ENCODE data around the gene FUS. TPM values are rescaled to one million over a fixed set of nuclear protein-coding genes. Genes with fewer than 3 reads are reported as not detected.

The FUS gene
- total and polyA plus RNA-seq, 4 experiments from 2014 or later: 88.1 to 536 (median 332) TPM

DNA sequence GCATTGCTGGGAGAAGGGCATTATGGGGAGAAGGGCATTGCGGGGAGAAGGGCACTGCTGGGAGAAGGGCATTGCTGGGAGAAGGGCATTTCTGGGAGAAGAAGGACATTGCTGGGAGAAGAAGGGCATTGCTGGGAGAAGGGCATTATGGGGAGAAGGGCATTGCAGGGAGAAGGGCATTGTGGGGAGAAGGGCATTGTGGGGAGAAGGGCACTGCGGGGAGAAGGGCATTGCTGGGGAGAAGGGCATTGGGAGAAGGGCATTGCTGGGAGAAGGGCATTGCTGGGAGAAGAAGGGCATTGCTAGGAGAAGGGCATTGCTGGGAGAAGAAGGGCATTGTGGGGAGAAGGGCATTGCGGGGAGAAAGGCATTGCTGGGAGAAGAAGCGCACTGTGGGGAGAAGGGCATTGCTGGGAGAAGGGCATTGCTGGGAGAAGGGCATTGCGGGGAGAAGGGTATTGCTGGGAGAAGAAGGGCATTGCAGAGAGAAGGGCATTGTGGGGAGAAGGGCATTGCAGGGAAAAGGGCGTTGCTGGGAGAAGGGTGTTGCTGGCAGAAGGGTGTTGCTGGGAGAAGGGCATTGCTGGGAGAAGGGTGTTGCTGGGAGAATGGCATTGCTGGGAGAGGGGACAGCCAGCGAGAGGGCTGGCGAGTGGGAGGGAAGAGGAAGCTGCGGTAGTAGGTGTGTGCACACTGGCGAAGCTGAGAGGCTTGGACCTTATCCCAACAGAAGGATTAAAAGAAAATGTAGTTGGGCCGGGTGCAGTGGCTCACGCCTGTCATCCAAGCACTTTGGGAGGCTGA is 41.6 kb downstream of the FUS start:
- peaks cover 7% of the 10 kb centered on the region for H3K4me1 ChIP-seq (ENCODE audit: insufficient read depth, low read length)
- Mint-ChIP-seq H3K27me3 (peaks cover 19 to 27% of the 10 kb centered on the region in 2 donors), H3K4me3 (no peak overlapping the region), H3K36me3 (no peaks in the 10 kb centered on the region), H3K4me1 (peaks cover 3 to 6% (median 4%) of the 10 kb centered on the region in 4 donors), H3K27ac (no peak overlapping the region), H3K9me3 (no peaks in the 10 kb centered on the region)
- H3K9me3 ChIP-seq (ENCODE audit: control insufficient read depth in 1 of 2, low read length in 2 of 2): no peaks in the 10 kb centered on the region
- no peak overlapping the region for H3K27ac ChIP-seq (ENCODE audit: low read depth, low read length)
- H3K36me3 ChIP-seq (ENCODE audit: insufficient read depth, low read length): no peaks in the 10 kb centered on the region
- H3K27me3 ChIP-seq (ENCODE audit: insufficient read depth, low read length): peaks cover 13% of the 10 kb centered on the region
- H3K4me3 ChIP-seq (ENCODE audit: low read length in 2 of 2): no peak overlapping the region
- intact Hi-C loops (cut with micrococcal nuclease): no loop called here
- ChIA-PET POLR2A (ENCODE audit: partially characterized antibody) (no interaction called here), CTCF (ENCODE audit: partially characterized antibody) (no interaction called here)
- DNase-seq: no peak

GRCh38 chr16:31223044-31223443 is 43.1 kb downstream of the FUS start:
- no peaks in the 10 kb centered on the region for H3K9me3 ChIP-seq (ENCODE audit: control insufficient read depth in 1 of 2, low read length in 2 of 2)
- H3K4me3 ChIP-seq (ENCODE audit: low read length in 2 of 2): no peak overlapping the region
- no peaks in the 10 kb centered on the region for H3K4me1 Mint-ChIP-seq
- H3K9me3 Mint-ChIP-seq: no peaks in the 10 kb centered on the region
- no peak overlapping the region for H3K27ac Mint-ChIP-seq
- no peak overlapping the region for H3K4me3 Mint-ChIP-seq
- H3K27me3 ChIP-seq (ENCODE audit: insufficient read depth, low read length): peaks cover under 1% of the 10 kb centered on the region
- peaks cover 11 to 20% of the 10 kb centered on the region in 2 donors for H3K27me3 Mint-ChIP-seq
- no peaks in the 10 kb centered on the region for H3K4me1 ChIP-seq (ENCODE audit: insufficient read depth, low read length)
- ChIA-PET CTCF (ENCODE audit: partially characterized antibody) (interaction anchor here (1.4 kb wide), 1 partner anchor 646 kb away, joined by 3 read pairs; no protein-coding TSS in a partner anchor), POLR2A (ENCODE audit: partially characterized antibody) (no interaction called here)
- DNase-seq: no peak
- no peak overlapping the region for H3K27ac ChIP-seq (ENCODE audit: low read depth, low read length)
- H3K36me3 Mint-ChIP-seq: no peaks in the 10 kb centered on the region
- intact Hi-C loops (cut with micrococcal nuclease): no loop called here
- H3K36me3 ChIP-seq (ENCODE audit: insufficient read depth, low read length): no peaks in the 10 kb centered on the region

GRCh38 chr16:31224092-31224955 is 44.4 kb downstream of the FUS start:
- Mint-ChIP-seq H3K27me3 (peaks cover 8 to 12% of the 10 kb centered on the region in 2 donors), H3K27ac (no peak overlapping the region), H3K36me3 (no peaks in the 10 kb centered on the region), H3K4me1 (no peaks in the 10 kb centered on the region), H3K9me3 (no peaks in the 10 kb centered on the region), H3K4me3 (no peak overlapping the region)
- intact Hi-C loops (cut with micrococcal nuclease): no loop called here
- H3K36me3 ChIP-seq (ENCODE audit: insufficient read depth, low read length): no peaks in the 10 kb centered on the region
- H3K27me3 ChIP-seq (ENCODE audit: insufficient read depth, low read length): no peaks in the 10 kb centered on the region
- H3K9me3 ChIP-seq (ENCODE audit: control insufficient read depth in 1 of 2, low read length in 2 of 2): no peaks in the 10 kb centered on the region
- no peak overlapping the region for H3K27ac ChIP-seq (ENCODE audit: low read depth, low read length)
- ChIA-PET CTCF (ENCODE audit: partially characterized antibody) (interaction anchor here (1.4 kb wide), 1 partner anchor 645 kb away, joined by 3 read pairs; no protein-coding TSS in a partner anchor), POLR2A (ENCODE audit: partially characterized antibody) (no interaction called here)
- no peak for DNase-seq
- no peaks in the 10 kb centered on the region for H3K4me1 ChIP-seq (ENCODE audit: insufficient read depth, low read length)
- H3K4me3 ChIP-seq (ENCODE audit: low read length in 2 of 2): no peak overlapping the region

GRCh38 chr16:31225193-31225592 is 45.3 kb downstream of the FUS start:
- Mint-ChIP-seq H3K27me3 (peaks cover 8 to 12% of the 10 kb centered on the region in 2 donors), H3K4me3 (no peak overlapping the region), H3K36me3 (no peaks in the 10 kb centered on the region), H3K9me3 (no peaks in the 10 kb centered on the region), H3K4me1 (no peaks in the 10 kb centered on the region), H3K27ac (no peak overlapping the region)
- Histone ChIP-seq H3K27me3 (ENCODE audit: insufficient read depth, low read length) (no peaks in the 10 kb centered on the region), H3K9me3 (ENCODE audit: control insufficient read depth in 1 of 2, low read length in 2 of 2) (no peaks in the 10 kb centered on the region), H3K4me3 (ENCODE audit: low read length in 2 of 2) (no peak overlapping the region), H3K36me3 (ENCODE audit: insufficient read depth, low read length) (no peaks in the 10 kb centered on the region), H3K4me1 (ENCODE audit: insufficient read depth, low read length) (no peaks in the 10 kb centered on the region), H3K27ac (ENCODE audit: low read depth, low read length) (no peak overlapping the region)
- ChIA-PET CTCF (ENCODE audit: partially characterized antibody) (no interaction called here), POLR2A (ENCODE audit: partially characterized antibody) (no interaction called here)
- DNase-seq: no peak
- intact Hi-C loops (cut with micrococcal nuclease): no loop called here

GRCh38 chr16:31228206-31228605 is 48.3 kb downstream of the FUS start:
- Histone ChIP-seq H3K4me3 (ENCODE audit: low read length in 2 of 2) (no peak overlapping the region), H3K9me3 (ENCODE audit: control insufficient read depth in 1 of 2, low read length in 2 of 2) (no peaks in the 10 kb centered on the region), H3K27ac (ENCODE audit: low read depth, low read length) (no peak overlapping the region), H3K27me3 (ENCODE audit: insufficient read depth, low read length) (no peaks in the 10 kb centered on the region), H3K36me3 (ENCODE audit: insufficient read depth, low read length) (no peaks in the 10 kb centered on the region), H3K4me1 (ENCODE audit: insufficient read depth, low read length) (no peaks in the 10 kb centered on the region)
- CTCF ChIA-PET (ENCODE audit: partially characterized antibody): interaction anchor here (0.7 kb wide), 1 partner anchor 100 kb away, joined by 5 read pairs; no protein-coding TSS in a partner anchor
- H3K9me3 Mint-ChIP-seq: no peaks in the 10 kb centered on the region
- no peaks in the 10 kb centered on the region for H3K36me3 Mint-ChIP-seq
- H3K4me1 Mint-ChIP-seq: no peaks in the 10 kb centered on the region
- no peak overlapping the region for H3K27ac Mint-ChIP-seq
- H3K27me3 Mint-ChIP-seq: no peaks in the 10 kb centered on the region
- POLR2A ChIA-PET (ENCODE audit: partially characterized antibody): no interaction called here
- DNase-seq: no peak
- intact Hi-C loops (cut with micrococcal nuclease): no loop called here
- H3K4me3 Mint-ChIP-seq: no peak overlapping the region

DNA sequence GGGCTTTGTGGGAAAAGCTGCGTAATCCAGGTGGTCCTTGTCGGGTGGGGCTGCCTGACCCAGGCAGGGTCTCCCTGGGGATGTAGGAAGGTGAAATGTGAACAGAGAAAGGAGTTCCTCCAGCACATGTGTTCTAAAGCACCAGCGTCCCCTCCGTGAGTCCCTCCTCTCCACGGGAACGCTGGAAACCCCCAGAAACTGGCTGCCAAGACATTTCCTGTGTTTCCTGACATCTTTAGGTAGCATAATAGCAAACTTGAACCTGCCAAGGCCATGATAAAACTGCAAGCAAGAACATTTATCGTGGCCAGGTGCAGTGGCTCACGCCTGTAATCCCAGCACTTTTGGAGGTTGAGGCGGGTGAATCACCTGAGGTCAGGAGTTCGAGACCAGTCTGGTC is 49.6 kb downstream of the FUS start:
- ChIA-PET POLR2A (ENCODE audit: partially characterized antibody) (no interaction called here), CTCF (ENCODE audit: partially characterized antibody) (no interaction called here)
- no peaks in the 10 kb centered on the region for H3K27me3 ChIP-seq (ENCODE audit: insufficient read depth, low read length)
- Mint-ChIP-seq H3K27me3 (no peaks in the 10 kb centered on the region), H3K4me1 (no peaks in the 10 kb centered on the region), H3K27ac (no peak overlapping the region), H3K4me3 (no peak overlapping the region), H3K9me3 (peaks cover 0 to 4% (median 0%) of the 10 kb centered on the region in 8 donors), H3K36me3 (no peaks in the 10 kb centered on the region)
- H3K36me3 ChIP-seq (ENCODE audit: insufficient read depth, low read length): no peaks in the 10 kb centered on the region
- H3K27ac ChIP-seq (ENCODE audit: low read depth, low read length): no peak overlapping the region
- intact Hi-C loops (cut with micrococcal nuclease): no loop called here
- no peaks in the 10 kb centered on the region for H3K9me3 ChIP-seq (ENCODE audit: control insufficient read depth in 1 of 2, low read length in 2 of 2)
- no peak for DNase-seq
- no peaks in the 10 kb centered on the region for H3K4me1 ChIP-seq (ENCODE audit: insufficient read depth, low read length)
- H3K4me3 ChIP-seq (ENCODE audit: low read length in 2 of 2): no peak overlapping the region

DNA sequence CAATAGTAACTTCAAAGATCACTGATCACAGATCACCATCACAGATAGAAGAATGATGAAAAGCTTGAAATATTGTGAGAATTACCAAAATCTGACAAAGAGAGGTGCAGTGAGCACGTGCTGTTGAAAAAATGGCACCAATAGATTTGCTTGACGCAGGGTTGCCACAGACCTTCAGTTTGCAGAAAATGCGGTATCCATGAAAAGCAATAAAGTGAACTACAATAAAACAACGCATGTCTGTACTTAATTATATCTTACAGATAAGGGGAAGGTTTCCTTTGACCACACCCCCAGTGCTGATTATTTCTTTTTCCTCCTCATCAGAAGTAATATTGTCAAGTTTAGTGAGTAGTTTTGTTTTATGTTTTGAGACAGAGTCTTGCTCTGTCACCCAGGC is 58.1 kb downstream of the FUS start:
- H3K4me1 Mint-ChIP-seq: peaks cover 0 to 3% (median 0%) of the 10 kb centered on the region in 4 donors
- no peaks in the 10 kb centered on the region for H3K27me3 ChIP-seq (ENCODE audit: insufficient read depth, low read length)
- intact Hi-C loops (cut with micrococcal nuclease): no loop called here
- no peaks in the 10 kb centered on the region for H3K27me3 Mint-ChIP-seq
- no peaks in the 10 kb centered on the region for H3K36me3 ChIP-seq (ENCODE audit: insufficient read depth, low read length)
- CTCF ChIA-PET (ENCODE audit: partially characterized antibody): no interaction called here
- DNase-seq: no peak
- POLR2A ChIA-PET (ENCODE audit: partially characterized antibody): no interaction called here
- peaks cover 0 to 9% (median under 1%) of the 10 kb centered on the region in 8 donors for H3K9me3 Mint-ChIP-seq
- H3K36me3 Mint-ChIP-seq: no peaks in the 10 kb centered on the region
- H3K27ac ChIP-seq (ENCODE audit: low read depth, low read length): no peak overlapping the region
- no peaks in the 10 kb centered on the region for H3K4me1 ChIP-seq (ENCODE audit: insufficient read depth, low read length)
- H3K4me3 ChIP-seq (ENCODE audit: low read length in 2 of 2): no peak overlapping the region
- H3K27ac Mint-ChIP-seq: no peak overlapping the region
- H3K4me3 Mint-ChIP-seq: no peak overlapping the region
- H3K9me3 ChIP-seq (ENCODE audit: control insufficient read depth in 1 of 2, low read length in 2 of 2): no peaks in the 10 kb centered on the region
